PC-9 (cell line): ENCODE data around the gene ADARB2.

Experiments used
- EZH2 ChIP-seq: fragments of 200-600 bp; sonication (generic); IDR thresholded peaks from 2 replicates; pipeline ENCODE4 v1.8.0; 2017; ENCODE audit warnings: antibody characterized with exemption, low read depth
- TF ChIP-seq, protein P1 (sequence below): fragments of 200-600 bp; sonication (generic); conservative IDR thresholded peaks from 2 replicates; pipeline ENCODE4 v1.6.1; 2017; ENCODE audit warnings: mixed run types, antibody characterized with exemption, mild to moderate bottlenecking, moderate library complexity

DNA sequence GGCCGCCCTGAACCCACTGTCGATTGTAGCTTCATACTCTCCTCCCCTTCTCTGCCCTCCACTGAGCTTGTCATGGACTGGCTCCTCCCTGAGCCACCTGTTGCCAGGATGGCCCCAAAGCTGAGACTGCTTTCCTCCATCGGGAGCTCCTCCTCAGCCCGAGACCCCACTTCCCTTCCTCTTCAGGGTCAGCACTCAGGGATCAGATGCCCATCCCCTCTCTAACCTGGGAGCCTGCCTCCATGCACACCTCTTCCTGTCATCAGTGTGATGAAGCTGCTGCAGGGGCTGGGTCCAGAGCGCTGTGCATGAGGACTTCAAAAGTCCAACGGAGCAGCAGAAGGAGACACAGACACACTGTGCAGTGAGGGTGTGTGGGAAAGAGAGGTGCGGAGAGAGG, 480.1 kb downstream of the ADARB2 start:
- TF ChIP-seq, protein P1, sequence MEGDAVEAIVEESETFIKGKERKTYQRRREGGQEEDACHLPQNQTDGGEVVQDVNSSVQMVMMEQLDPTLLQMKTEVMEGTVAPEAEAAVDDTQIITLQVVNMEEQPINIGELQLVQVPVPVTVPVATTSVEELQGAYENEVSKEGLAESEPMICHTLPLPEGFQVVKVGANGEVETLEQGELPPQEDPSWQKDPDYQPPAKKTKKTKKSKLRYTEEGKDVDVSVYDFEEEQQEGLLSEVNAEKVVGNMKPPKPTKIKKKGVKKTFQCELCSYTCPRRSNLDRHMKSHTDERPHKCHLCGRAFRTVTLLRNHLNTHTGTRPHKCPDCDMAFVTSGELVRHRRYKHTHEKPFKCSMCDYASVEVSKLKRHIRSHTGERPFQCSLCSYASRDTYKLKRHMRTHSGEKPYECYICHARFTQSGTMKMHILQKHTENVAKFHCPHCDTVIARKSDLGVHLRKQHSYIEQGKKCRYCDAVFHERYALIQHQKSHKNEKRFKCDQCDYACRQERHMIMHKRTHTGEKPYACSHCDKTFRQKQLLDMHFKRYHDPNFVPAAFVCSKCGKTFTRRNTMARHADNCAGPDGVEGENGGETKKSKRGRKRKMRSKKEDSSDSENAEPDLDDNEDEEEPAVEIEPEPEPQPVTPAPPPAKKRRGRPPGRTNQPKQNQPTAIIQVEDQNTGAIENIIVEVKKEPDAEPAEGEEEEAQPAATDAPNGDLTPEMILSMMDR, result no peak
- TF ChIP-seq EZH2, result no peak
